Effector memory CD8-positive, alpha-beta T cell (primary cell): ENCODE measurements around the gene EXD2.

Source experiments
- ATAC-seq: fragments of 150-1000 bp; cut with Tn5 transposase; replicated peaks from 2 replicates; pipeline ENCODE4 v1.10.0; 2021; ENCODE audit warnings: mild to moderate bottlenecking, moderate library complexity
- DNase-seq, 3 experiments: peaks; one replicate each; pipeline ENCODE4 v3.0.0; 2021
- H3K27ac Mint-ChIP-seq, 2 donors: one replicate each; pipeline ENCODE4 v1.8.0; 2022; ENCODE audit warnings: mild to moderate bottlenecking in 2 of 2, mixed read lengths in 2 of 2, moderate library complexity in 2 of 2
- H3K27me3 Mint-ChIP-seq, 2 donors: one replicate each; pipeline ENCODE4 v1.8.0; 2022; ENCODE audit warnings: mixed read lengths in 2 of 2
- H3K36me3 Mint-ChIP-seq: one replicate; pipeline ENCODE4 v1.8.0; 2022; ENCODE audit warnings: mild to moderate bottlenecking, moderate library complexity, mixed read lengths; ENCODE audit not compliant: insufficient read depth
- H3K4me1 Mint-ChIP-seq, 2 donors: one replicate each; pipeline ENCODE4 v1.8.0; 2022; ENCODE audit warnings: low read depth in 2 of 2, mixed read lengths in 2 of 2
- H3K4me3 Mint-ChIP-seq, 2 donors: one replicate each; pipeline ENCODE4 v1.8.0; 2022; ENCODE audit warnings: mild to moderate bottlenecking in 2 of 2, mixed read lengths in 2 of 2, moderate library complexity in 2 of 2
- H3K9me3 Mint-ChIP-seq, 2 donors: one replicate each; pipeline ENCODE4 v1.8.0; 2022; ENCODE audit warnings: mixed read lengths in 2 of 2
- total RNA-seq, 9 experiments: gene quantifications; one replicate each; lab custom pipeline; 2026; lab: John Stamatoyannopoulos, UW

EXD2 gene, protein sequence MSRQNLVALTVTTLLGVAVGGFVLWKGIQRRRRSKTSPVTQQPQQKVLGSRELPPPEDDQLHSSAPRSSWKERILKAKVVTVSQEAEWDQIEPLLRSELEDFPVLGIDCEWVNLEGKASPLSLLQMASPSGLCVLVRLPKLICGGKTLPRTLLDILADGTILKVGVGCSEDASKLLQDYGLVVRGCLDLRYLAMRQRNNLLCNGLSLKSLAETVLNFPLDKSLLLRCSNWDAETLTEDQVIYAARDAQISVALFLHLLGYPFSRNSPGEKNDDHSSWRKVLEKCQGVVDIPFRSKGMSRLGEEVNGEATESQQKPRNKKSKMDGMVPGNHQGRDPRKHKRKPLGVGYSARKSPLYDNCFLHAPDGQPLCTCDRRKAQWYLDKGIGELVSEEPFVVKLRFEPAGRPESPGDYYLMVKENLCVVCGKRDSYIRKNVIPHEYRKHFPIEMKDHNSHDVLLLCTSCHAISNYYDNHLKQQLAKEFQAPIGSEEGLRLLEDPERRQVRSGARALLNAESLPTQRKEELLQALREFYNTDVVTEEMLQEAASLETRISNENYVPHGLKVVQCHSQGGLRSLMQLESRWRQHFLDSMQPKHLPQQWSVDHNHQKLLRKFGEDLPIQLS
- total RNA-seq: 6.7 to 19.9 (median 15.1) reads per million in 9 experiments

GRCh38 chr14:69191340-69192111, at the start of gene EXD2:
TSS of gene EXD2 (plus strand) at chr14:69191498. CDS start at chr14:69209471, 17,973 bp downstream.
- Mint-ChIP-seq H3K4me3 (peak within 1 kb of the TSS; percentile 95), H3K36me3 (peaks cover 2% of the 10 kb centered on the region)

GRCh38 chr14:69141550-69141949, 49.7 kb upstream of the EXD2 start:
- no peaks in the 10 kb centered on the region for H3K27me3 Mint-ChIP-seq
- DNase-seq: no peak
- ATAC-seq: no peak
- H3K4me1 Mint-ChIP-seq: peaks cover 38 to 62% of the 10 kb centered on the region in 2 donors
- H3K9me3 Mint-ChIP-seq: no peaks in the 10 kb centered on the region
- H3K36me3 Mint-ChIP-seq: peaks cover 23% of the 10 kb centered on the region
- H3K27ac Mint-ChIP-seq: peak overlapping the region; percentile 35 to 44
- no peak overlapping the region for H3K4me3 Mint-ChIP-seq

More at GRCh38 chr14:69191340-69192111, at the start of gene EXD2:
- DNase-seq: peak; percentile 36 to 40 (median 37)
- peak; percentile 77 for ATAC-seq
- H3K9me3 Mint-ChIP-seq: no peaks in the 10 kb centered on the region
- H3K4me1 Mint-ChIP-seq: peaks cover 9 to 23% of the 10 kb centered on the region in 2 donors
- no peaks in the 10 kb centered on the region for H3K27me3 Mint-ChIP-seq
- H3K27ac Mint-ChIP-seq: peak within 1 kb of the TSS; percentile 91 to 95

DNA sequence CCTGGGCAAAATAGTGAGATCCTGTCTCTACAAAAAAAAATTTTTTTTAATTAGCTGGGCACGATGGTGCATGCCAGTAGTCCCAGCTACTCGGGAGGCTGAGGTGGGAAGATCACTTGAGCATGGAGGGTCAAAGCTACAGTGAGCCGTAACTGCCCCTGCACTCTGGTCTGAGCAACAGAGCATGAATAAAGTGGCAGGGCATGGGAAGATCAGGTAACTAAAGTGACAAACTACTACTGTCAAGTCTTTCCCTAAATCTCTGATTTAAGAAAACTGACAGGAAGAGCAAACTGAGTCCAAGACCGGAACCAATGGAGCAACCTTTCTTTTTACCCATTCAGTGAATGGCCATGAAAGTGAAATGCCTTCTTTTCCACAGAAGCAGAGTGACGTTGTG, 49.2 kb upstream of the EXD2 start:
- Mint-ChIP-seq H3K4me3 (no peak overlapping the region), H3K27ac (peak overlapping the region in 1 of 2 donors; percentile 44), H3K4me1 (peaks cover 38 to 66% of the 10 kb centered on the region in 2 donors), H3K36me3 (peaks cover 26% of the 10 kb centered on the region), H3K9me3 (no peaks in the 10 kb centered on the region), H3K27me3 (no peaks in the 10 kb centered on the region)
- no peak for DNase-seq
- ATAC-seq: no peak

GRCh38 chr14:69149461-69150244, 41.6 kb upstream of the EXD2 start:
- Mint-ChIP-seq H3K27ac (peak overlapping the region; percentile 6 to 93), H3K27me3 (no peaks in the 10 kb centered on the region), H3K9me3 (no peaks in the 10 kb centered on the region), H3K36me3 (peaks cover 36% of the 10 kb centered on the region), H3K4me1 (peaks cover 34 to 60% of the 10 kb centered on the region in 2 donors), H3K4me3 (peak overlapping the region; percentile 96)
- ATAC-seq: no peak
- no peak for DNase-seq

DNA sequence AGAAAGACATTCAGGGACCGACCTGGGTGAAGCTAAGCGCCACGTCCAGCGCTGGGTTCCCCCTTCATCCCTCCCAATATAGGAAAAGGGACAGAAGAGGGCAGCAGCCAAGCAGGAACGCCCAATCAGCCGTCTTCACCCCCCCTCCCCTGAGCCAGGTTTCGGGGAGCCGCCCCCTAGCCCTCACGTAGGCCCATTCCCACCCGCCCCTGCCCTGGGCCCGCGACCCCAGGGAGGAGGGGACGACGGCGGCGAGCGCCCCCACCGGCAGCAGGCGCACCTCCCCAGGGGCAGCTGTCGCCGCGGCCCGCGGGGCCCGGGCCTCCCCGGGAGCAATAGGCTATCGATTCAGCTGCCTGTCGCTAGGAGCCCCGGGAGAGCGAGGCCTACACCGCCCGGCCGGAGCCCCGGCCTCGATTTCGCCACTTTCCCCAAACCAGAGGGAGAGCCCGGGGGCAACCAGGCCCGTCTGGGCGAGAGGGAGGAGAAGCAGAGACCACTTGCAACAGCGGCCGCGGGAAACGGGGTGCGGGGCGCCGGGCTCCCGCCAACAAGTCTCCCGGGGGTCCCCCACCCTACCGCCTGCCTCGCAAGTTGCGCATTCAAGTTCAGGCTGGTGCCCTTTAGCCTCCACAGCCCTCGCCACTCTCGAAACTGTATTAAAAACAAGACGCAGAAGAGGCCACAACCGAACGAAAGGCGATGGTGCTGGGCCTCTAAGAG, 39.7 kb upstream of the EXD2 start:
- peak; percentile 49 for ATAC-seq
- Mint-ChIP-seq H3K9me3 (no peaks in the 10 kb centered on the region), H3K4me3 (peak overlapping the region; percentile 96), H3K36me3 (peaks cover 36% of the 10 kb centered on the region), H3K27me3 (no peaks in the 10 kb centered on the region), H3K4me1 (peaks cover 28 to 49% of the 10 kb centered on the region in 2 donors), H3K27ac (peak overlapping the region; percentile 93 to 96)
- DNase-seq: peak; percentile 66 to 72 (median 69)

GRCh38 chr14:69152181-69152901, 39.0 kb upstream of the EXD2 start:
- Mint-ChIP-seq H3K27me3 (no peaks in the 10 kb centered on the region), H3K36me3 (peaks cover 33% of the 10 kb centered on the region), H3K4me3 (peak overlapping the region; percentile 96), H3K4me1 (peaks cover 28 to 43% of the 10 kb centered on the region in 2 donors), H3K9me3 (no peaks in the 10 kb centered on the region), H3K27ac (peak overlapping the region; percentile 93 to 96)
- DNase-seq (peak; percentile 36 to 50 (median 40)), ATAC-seq (peak; percentile 27)

DNA sequence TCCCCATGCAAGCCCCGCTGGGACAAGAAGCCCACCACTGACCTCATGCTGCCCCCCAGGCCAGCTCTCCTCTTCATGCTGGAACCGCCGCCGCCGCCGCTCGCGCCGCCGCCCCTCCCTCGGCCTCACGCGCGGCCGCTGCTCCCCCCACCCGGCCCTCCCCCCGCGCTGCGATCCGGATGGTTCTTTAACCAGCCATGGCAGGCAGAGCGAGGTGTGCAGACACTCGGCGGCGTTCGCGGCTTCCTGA, 38.5 kb upstream of the EXD2 start, which contains the start of gene DCAF5:
DCAF5 (minus strand) TSS at position 218 of the 250 bp plus-strand sequence; CDS start at position 77, 141 bp downstream.
- Mint-ChIP-seq H3K4me1 (peaks cover 24 to 38% of the 10 kb centered on the region in 2 donors), H3K27me3 (no peaks in the 10 kb centered on the region), H3K4me3 (peak within 1 kb of the TSS; percentile 96), H3K27ac (peak within 1 kb of the TSS; percentile 93 to 96), H3K36me3 (peaks cover 28% of the 10 kb centered on the region), H3K9me3 (no peaks in the 10 kb centered on the region)
- ATAC-seq (peak; percentile 93), DNase-seq (peak in 2 of 3 experiments; percentile 88 to 89)

- peak overlapping the region; percentile 96 for H3K4me3 Mint-ChIP-seq
- DNase-seq: peak in 2 of 3 experiments; percentile 8 to 90
- peaks cover 23% of the 10 kb centered on the region for H3K36me3 Mint-ChIP-seq
- peak overlapping the region; percentile 78 to 93 for H3K27ac Mint-ChIP-seq
- H3K9me3 Mint-ChIP-seq: no peaks in the 10 kb centered on the region
- no peak for ATAC-seq
- H3K4me1 Mint-ChIP-seq: peaks cover 23 to 34% of the 10 kb centered on the region in 2 donors
- no peaks in the 10 kb centered on the region for H3K27me3 Mint-ChIP-seq
Measured at GRCh38 chr14:69153152-69153872, 38.0 kb upstream of the EXD2 start.

- H3K4me1 Mint-ChIP-seq: peaks cover 19 to 28% of the 10 kb centered on the region in 2 donors
- H3K27ac Mint-ChIP-seq: peak overlapping the region; percentile 64 to 78
- peak overlapping the region; percentile 96 for H3K4me3 Mint-ChIP-seq
- no peaks in the 10 kb centered on the region for H3K9me3 Mint-ChIP-seq
- peak in 1 of 3 experiments; percentile 5 for DNase-seq
- peaks cover 18% of the 10 kb centered on the region for H3K36me3 Mint-ChIP-seq
- H3K27me3 Mint-ChIP-seq: no peaks in the 10 kb centered on the region
- no peak for ATAC-seq
Measured at GRCh38 chr14:69153873-69154270, 37.4 kb upstream of the EXD2 start.

DNA sequence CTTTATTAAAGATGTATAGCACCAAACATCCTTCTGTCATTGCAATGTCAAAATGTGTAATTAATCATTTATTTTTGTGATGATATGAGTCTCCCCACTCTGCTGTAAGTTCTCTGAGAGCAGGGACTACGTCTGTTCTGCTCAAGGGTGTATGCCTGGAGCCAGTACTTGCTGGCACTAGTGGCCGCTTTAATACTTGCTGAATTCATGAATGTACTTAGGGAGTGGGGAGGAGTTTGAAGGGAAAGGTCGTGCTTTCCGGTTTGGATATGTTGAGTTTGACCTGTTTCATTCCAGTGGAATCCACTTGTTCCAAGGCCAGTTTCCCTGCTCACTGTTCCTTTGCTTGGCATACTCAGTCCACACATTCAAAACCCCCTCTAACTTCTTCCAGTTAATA, 36.5 kb upstream of the EXD2 start:
- H3K9me3 Mint-ChIP-seq: no peaks in the 10 kb centered on the region
- no peak overlapping the region for H3K27ac Mint-ChIP-seq
- H3K4me3 Mint-ChIP-seq: no peak overlapping the region
- H3K4me1 Mint-ChIP-seq: peaks cover 11 to 21% of the 10 kb centered on the region in 2 donors
- no peak for DNase-seq
- H3K27me3 Mint-ChIP-seq: peaks cover 0 to under 1% of the 10 kb centered on the region in 2 donors
- no peak for ATAC-seq
- peaks cover 16% of the 10 kb centered on the region for H3K36me3 Mint-ChIP-seq

GRCh38 chr14:69156224-69156623, 35.1 kb upstream of the EXD2 start:
- Mint-ChIP-seq H3K36me3 (peaks cover 16% of the 10 kb centered on the region), H3K27me3 (peaks cover 12 to 15% of the 10 kb centered on the region in 2 donors), H3K4me1 (peaks cover 6 to 7% of the 10 kb centered on the region in 2 donors), H3K4me3 (no peak overlapping the region), H3K9me3 (no peaks in the 10 kb centered on the region), H3K27ac (no peak overlapping the region)
- DNase-seq: no peak
- ATAC-seq: no peak
